ENCODE results near the gene RNPS1. TPM values are rescaled to one million over a fixed set of nuclear protein-coding genes. Genes with fewer than 3 reads are reported as not detected.
A peak's percentile ranks its signal among the peaks of the same experiment; 100 is the strongest.

Gene RNPS1
- polyA plus RNA-seq, 1 experiment: 129 TPM

DNA sequence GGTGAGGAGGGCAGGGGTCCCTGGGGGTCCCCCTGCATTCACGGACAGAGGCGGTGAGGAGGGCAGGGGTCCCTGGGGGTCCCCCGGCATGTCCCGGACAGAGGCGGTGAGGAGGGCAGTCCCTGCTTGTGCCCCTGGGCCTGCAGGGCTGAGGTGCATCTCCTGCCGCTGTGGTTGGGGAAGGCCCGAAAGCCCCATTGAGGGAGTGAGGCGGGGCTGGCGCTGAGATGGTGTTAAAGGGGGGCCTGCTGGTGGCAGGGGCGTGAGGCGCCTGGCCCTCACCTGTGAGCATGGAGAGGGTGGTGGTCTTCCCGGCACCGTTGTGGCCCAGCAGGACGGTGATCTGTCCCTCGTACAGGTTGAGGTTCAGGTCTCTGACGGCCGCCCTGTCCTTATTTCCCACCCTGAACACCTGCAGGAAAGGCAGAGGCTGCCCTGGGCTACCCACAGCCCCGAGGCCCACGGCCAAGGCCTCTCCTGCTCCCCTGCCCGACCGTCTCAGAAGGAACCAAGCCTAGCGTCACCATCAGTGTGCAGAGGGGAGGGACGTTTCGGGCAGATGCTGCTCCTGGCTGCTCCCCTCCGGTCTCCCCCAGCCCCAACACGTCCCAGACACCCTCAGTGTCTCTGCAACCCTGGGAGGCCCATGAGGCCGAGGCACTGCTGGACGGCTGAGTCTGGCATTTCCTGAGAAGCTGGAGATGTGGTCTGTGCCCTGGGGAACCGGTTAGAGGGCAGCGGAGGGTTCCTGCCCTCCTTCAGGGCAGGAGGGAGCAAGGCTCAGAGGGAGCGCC lies 31.4 kb upstream of the RNPS1 start:
- TF ChIP-seq, protein P1, sequence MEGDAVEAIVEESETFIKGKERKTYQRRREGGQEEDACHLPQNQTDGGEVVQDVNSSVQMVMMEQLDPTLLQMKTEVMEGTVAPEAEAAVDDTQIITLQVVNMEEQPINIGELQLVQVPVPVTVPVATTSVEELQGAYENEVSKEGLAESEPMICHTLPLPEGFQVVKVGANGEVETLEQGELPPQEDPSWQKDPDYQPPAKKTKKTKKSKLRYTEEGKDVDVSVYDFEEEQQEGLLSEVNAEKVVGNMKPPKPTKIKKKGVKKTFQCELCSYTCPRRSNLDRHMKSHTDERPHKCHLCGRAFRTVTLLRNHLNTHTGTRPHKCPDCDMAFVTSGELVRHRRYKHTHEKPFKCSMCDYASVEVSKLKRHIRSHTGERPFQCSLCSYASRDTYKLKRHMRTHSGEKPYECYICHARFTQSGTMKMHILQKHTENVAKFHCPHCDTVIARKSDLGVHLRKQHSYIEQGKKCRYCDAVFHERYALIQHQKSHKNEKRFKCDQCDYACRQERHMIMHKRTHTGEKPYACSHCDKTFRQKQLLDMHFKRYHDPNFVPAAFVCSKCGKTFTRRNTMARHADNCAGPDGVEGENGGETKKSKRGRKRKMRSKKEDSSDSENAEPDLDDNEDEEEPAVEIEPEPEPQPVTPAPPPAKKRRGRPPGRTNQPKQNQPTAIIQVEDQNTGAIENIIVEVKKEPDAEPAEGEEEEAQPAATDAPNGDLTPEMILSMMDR (IDR thresholded peaks at IDR 0.05; ENCODE audit: insufficient read depth, low read depth, low read length): no peak
- DNase-seq (ENCODE audit: low read depth): no peak
- H3K36me3 ChIP-seq (ENCODE audit: control insufficient read depth, insufficient read depth, low read length): no peaks in the 10 kb centered on the region
- H3K4me3 ChIP-seq (ENCODE audit: low read depth, low read length): no peak overlapping the region
- H3K27me3 ChIP-seq (ENCODE audit: control insufficient read depth, insufficient read depth, low read length): no peaks in the 10 kb centered on the region
- ChIA-PET CTCF (no interaction called here), POLR2A (no interaction called here)

DNA sequence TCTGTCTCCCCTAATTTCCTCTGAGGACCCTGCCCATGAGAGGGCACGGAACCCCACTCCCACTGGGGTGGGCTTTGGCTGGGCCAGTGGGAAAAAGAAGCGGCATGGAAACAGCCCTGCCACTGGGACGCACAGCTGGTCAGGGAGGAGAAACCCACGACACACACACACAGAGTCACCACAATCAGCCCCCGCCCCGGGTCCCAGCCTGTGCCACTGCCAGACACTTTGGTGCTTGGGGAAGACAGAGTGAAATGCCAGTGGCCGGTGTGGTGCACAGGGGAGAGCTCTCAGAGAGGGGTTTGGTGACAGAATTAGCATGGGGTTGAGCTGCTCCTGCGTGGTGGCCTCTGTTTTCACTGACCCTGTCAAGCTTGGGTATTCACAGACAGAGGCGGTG lies 30.7 kb upstream of the RNPS1 start:
- H3K27me3 ChIP-seq (ENCODE audit: control insufficient read depth, insufficient read depth, low read length): no peaks in the 10 kb centered on the region
- no peak overlapping the region for H3K4me3 ChIP-seq (ENCODE audit: low read depth, low read length)
- TF ChIP-seq, protein P1 (IDR thresholded peaks at IDR 0.05; ENCODE audit: insufficient read depth, low read depth, low read length): no peak
- ChIA-PET POLR2A (no interaction called here), CTCF (no interaction called here)
- no peak for DNase-seq (ENCODE audit: low read depth)
- no peaks in the 10 kb centered on the region for H3K36me3 ChIP-seq (ENCODE audit: control insufficient read depth, insufficient read depth, low read length)

DNA sequence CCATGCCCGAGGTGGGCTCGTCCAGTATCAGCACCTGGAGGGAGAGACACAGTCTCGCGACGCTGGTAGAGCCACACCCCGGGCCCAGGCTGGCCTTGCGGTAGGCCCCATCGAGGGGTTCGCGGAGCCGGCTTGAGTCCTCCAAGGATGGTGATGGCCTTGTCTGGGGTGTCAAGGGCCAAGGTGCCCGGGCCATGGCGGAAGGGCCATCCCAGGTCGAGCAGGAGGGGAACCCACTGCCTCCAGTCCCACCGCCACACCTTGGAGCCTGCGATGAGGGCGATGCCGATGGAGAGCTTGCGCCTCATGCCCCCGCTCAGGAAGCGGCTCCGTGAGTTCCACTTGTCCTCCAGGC lies 29.6 kb upstream of the RNPS1 start:
- no peak for DNase-seq (ENCODE audit: low read depth)

DNA sequence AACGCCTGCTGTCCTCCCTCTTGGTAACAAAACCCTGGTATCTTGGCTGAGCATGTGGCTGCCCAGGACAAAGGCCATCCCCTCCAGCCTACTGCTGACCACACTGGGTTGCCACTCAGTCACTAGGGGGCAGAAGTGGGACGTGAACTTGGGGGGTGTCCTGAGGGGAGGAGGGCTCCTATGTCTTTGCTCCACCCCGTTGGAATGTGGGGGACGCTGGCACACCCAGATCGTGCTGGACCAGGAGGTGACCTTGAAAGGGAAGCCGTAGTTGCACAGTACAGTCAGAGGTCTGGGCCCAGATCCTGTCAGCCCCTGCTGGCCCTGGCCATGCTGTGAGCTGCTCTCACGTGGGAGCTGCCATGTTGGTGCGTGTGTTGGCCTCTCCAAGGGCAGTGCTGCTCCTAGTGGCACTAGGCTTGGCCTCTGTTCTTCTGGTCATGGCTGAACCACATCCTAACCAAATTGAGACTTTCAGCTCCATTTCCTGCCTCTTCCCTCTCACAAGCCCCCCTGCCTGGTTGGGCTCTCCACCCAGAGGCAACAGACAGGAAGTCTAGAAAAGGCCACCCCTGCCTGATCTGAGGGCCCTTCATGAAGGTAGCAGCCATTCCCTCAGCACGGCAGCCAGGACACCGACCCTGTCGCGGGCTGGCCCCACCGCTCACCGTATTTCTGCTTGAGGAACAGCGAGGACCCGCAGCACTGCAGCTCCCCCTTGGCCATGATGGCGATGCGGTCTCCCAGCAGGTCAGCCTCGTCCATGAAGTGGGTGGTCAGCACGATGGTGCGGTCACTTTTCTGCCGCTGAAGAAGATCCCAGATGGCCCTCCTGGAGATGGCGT lies 29.0 kb upstream of the RNPS1 start:
- H3K4me3 ChIP-seq (ENCODE audit: low read depth, low read length): no peak overlapping the region
- no peak for DNase-seq (ENCODE audit: low read depth)
- TF ChIP-seq, protein P1 (IDR thresholded peaks at IDR 0.05; ENCODE audit: insufficient read depth, low read depth, low read length): peak; percentile 52
- no peaks in the 10 kb centered on the region for H3K27me3 ChIP-seq (ENCODE audit: control insufficient read depth, insufficient read depth, low read length)
- H3K36me3 ChIP-seq (ENCODE audit: control insufficient read depth, insufficient read depth, low read length): no peaks in the 10 kb centered on the region
- ChIA-PET POLR2A (interaction anchor here (0.5 kb wide), 1 partner anchor 138 kb away, joined by 9 read pairs; no protein-coding TSS in a partner anchor), CTCF (interaction anchor here (0.7 to 2.1 kb wide), 2 partner anchors 11 to 204 kb away, joined by 4 to 10 read pairs; no protein-coding TSS in a partner anchor)

More for the DNA sequence above, 29.6 kb upstream of the RNPS1 start:
- H3K36me3 ChIP-seq (ENCODE audit: control insufficient read depth, insufficient read depth, low read length): no peaks in the 10 kb centered on the region
- TF ChIP-seq, protein P1 (IDR thresholded peaks at IDR 0.05; ENCODE audit: insufficient read depth, low read depth, low read length): no peak
- CTCF ChIA-PET: interaction anchor here (0.7 to 2.1 kb wide), 2 partner anchors 11 to 204 kb away, joined by 4 to 10 read pairs; no protein-coding TSS in a partner anchor
- POLR2A ChIA-PET: interaction anchor here (0.5 kb wide), 1 partner anchor 137 kb away, joined by 9 read pairs; no protein-coding TSS in a partner anchor
- H3K4me3 ChIP-seq (ENCODE audit: low read depth, low read length): no peak overlapping the region
- no peaks in the 10 kb centered on the region for H3K27me3 ChIP-seq (ENCODE audit: control insufficient read depth, insufficient read depth, low read length)

Data from BJ (cell line).